GM23338 (cell line): Measurements from ENCODE around the gene KIAA1614. TPM values are rescaled to one million over a fixed set of nuclear protein-coding genes. Genes with fewer than 3 reads are reported as not detected.
A peak's percentile ranks its signal among the peaks of the same experiment; 100 is the strongest.

Experiments
- ATAC-seq: fragments of 200-7000 bp; cut with Tn5 transposase; 3 replicates; pipeline ENCODE4 v1.9.1; 2020
- DNase-seq: peaks from one replicate; pipeline ENCODE4 v3.0.0-alpha.2; 2015; ENCODE audit warnings: low spot score
- H2AFZ ChIP-seq: fragments of 200-600 bp; sonication (generic); 2 replicates; pipeline ENCODE4 v1.8.0; 2016; ENCODE audit warnings: antibody characterized with exemption, mild to moderate bottlenecking, moderate library complexity
- H3F3A ChIP-seq: fragments of 200-600 bp; sonication (generic); replicated peaks from 2 replicates; pipeline ENCODE4 v1.8.0; 2017; ENCODE audit warnings: antibody characterized with exemption, mixed run types, low read depth
- H3K27ac ChIP-seq: fragments of 200-600 bp; sonication (generic); 2 replicates; pipeline ENCODE4 v1.6.1; 2016; ENCODE audit warnings: low read depth
- H3K27me3 ChIP-seq: fragments of 200-600 bp; sonication (generic); 2 replicates; pipeline ENCODE4 v1.8.0; 2016; ENCODE audit warnings: mild to moderate bottlenecking, mixed run types, moderate library complexity; ENCODE audit not compliant: insufficient read depth
- H3K36me3 ChIP-seq: fragments of 200-600 bp; sonication (generic); 2 replicates; pipeline ENCODE4 v1.8.0; 2016; ENCODE audit warnings: mild to moderate bottlenecking; ENCODE audit not compliant: insufficient read depth
- H3K4me1 ChIP-seq: fragments of 200-600 bp; sonication (generic); 2 replicates; pipeline ENCODE4 v1.8.0; 2016; ENCODE audit warnings: mild to moderate bottlenecking, moderate library complexity; ENCODE audit not compliant: insufficient read depth
- H3K4me2 ChIP-seq: fragments of 200-600 bp; sonication (generic); 2 replicates; pipeline ENCODE4 v1.7.1; 2017; ENCODE audit warnings: mixed run types
- H3K4me3 ChIP-seq: fragments of 200-600 bp; sonication (generic); 2 replicates; pipeline ENCODE4 v1.6.1; 2016; ENCODE audit warnings: mixed run types
- H3K79me2 ChIP-seq: fragments of 200-600 bp; sonication (generic); replicated peaks from 2 replicates; pipeline ENCODE4 v1.8.0; 2017; ENCODE audit warnings: mild to moderate bottlenecking; ENCODE audit not compliant: insufficient read depth
- H3K9me2 ChIP-seq: fragments of 200-600 bp; sonication (generic); 2 replicates; pipeline ENCODE4 v1.8.0; 2017; ENCODE audit not compliant: insufficient read depth
- H4K20me1 ChIP-seq: fragments of 200-600 bp; sonication (generic); replicated peaks from 2 replicates; pipeline ENCODE4 v1.8.0; 2017; ENCODE audit warnings: mild to moderate bottlenecking; ENCODE audit not compliant: insufficient read depth
- H3K27ac Mint-ChIP-seq: 2 replicates; pipeline ENCODE4 v1.8.0; 2020; ENCODE audit warnings: inconsistent platforms, mild to moderate bottlenecking, moderate library complexity, mixed read lengths
- H3K27me3 Mint-ChIP-seq: 3 replicates; pipeline ENCODE4 v1.8.0; 2022; ENCODE audit warnings: low read depth, mild to moderate bottlenecking, moderate library complexity, mixed read lengths, inconsistent platforms; ENCODE audit not compliant: insufficient read depth, poor library complexity
- H3K36me3 Mint-ChIP-seq: 3 replicates; pipeline ENCODE4 v1.8.0; 2021; ENCODE audit warnings: low read depth, mild to moderate bottlenecking, inconsistent platforms, moderate library complexity, mixed read lengths
- H3K4me1 Mint-ChIP-seq: 3 replicates; pipeline ENCODE4 v1.8.0; 2020; ENCODE audit warnings: mild to moderate bottlenecking, inconsistent platforms, mixed read lengths
- H3K4me3 Mint-ChIP-seq: 3 replicates; pipeline ENCODE4 v1.8.0; 2021; ENCODE audit warnings: moderate library complexity, mild to moderate bottlenecking, inconsistent platforms, mixed read lengths
- H3K9me3 Mint-ChIP-seq: 3 replicates; pipeline ENCODE4 v1.8.0; 2020; ENCODE audit warnings: moderate library complexity, mild to moderate bottlenecking, inconsistent platforms, mixed read lengths
- CTCF ChIP-seq, 2 experiments: fragments of 200-600 bp in 1 of 2; sonication (generic) in 1 of 2; conservative IDR thresholded peaks; 2 replicates each; pipeline versions ENCODE4 v1.5.1 to v1.6.1; 2016 to 2017; ENCODE audit warnings: antibody characterized with exemption in 2 of 2, low read depth in 2 of 2, mild to moderate bottlenecking in 2 of 2, moderate library complexity in 1 of 2
- EZH2 ChIP-seq: fragments of 200-600 bp; sonication (generic); IDR thresholded peaks from one replicate; pipeline ENCODE4 v1.8.0; 2017; ENCODE audit warnings: antibody characterized with exemption, mild to moderate bottlenecking, low read depth; ENCODE audit not compliant: unreplicated experiment
- EZH2phosphoT487 ChIP-seq: fragments of 200-600 bp; sonication (generic); IDR thresholded peaks from one replicate; pipeline ENCODE4 v1.8.1; 2018; ENCODE audit warnings: antibody characterized with exemption; ENCODE audit not compliant: unreplicated experiment
- JUNB ChIP-seq: IDR thresholded peaks from one replicate; pipeline ENCODE4 v1.6.1; 2016; ENCODE audit warnings: antibody characterized with exemption; ENCODE audit not compliant: unreplicated experiment
- NANOG ChIP-seq: IDR thresholded peaks from 2 replicates; pipeline ENCODE4 v1.6.1; 2016; ENCODE audit warnings: antibody characterized with exemption, borderline replicate concordance
- POLR2AphosphoS5 ChIP-seq: IDR thresholded peaks from 2 replicates; pipeline ENCODE4 v1.6.1; 2016; ENCODE audit warnings: antibody characterized with exemption, low read depth
- STAT1 ChIP-seq: IDR thresholded peaks from one replicate; pipeline ENCODE4 v1.6.1; 2016; ENCODE audit warnings: antibody characterized with exemption; ENCODE audit not compliant: unreplicated experiment
- ZNF114 ChIP-seq: fragments of 250-450 bp; sonication (Bioruptor Pico); IDR thresholded peaks from 2 replicates; pipeline ENCODE4 v1.5.0; 2020; ENCODE audit warnings: mild to moderate bottlenecking, moderate library complexity
- ZNF331 ChIP-seq: fragments of 250-450 bp; sonication (Bioruptor Pico); IDR thresholded peaks from 2 replicates; pipeline ENCODE4 v1.5.0; 2020; ENCODE audit warnings: low read depth, mild to moderate bottlenecking, moderate library complexity
- polyA plus RNA-seq: library from polyadenylated mRNA; unstranded; fragments of >200 nt; fragmentation: Nextera tagmentation; extraction: Ambion mirVana; gene quantifications from 2 replicates; pipeline ENCODE4 v1.2.1, GENCODE V29; 2016
- total RNA-seq: library from RNA; depleted of rRNA; stranded (reverse); fragments of >200 nt; shearing (Covaris generic); gene quantifications from 2 replicates; pipeline ENCODE4 v1.2.3, GENCODE V29; 2014
- TF ChIP-seq, protein P1 (sequence below): IDR thresholded peaks from one replicate; pipeline ENCODE4 v1.6.1; 2018; ENCODE audit warnings: antibody characterized with exemption; ENCODE audit not compliant: unreplicated experiment

Gene KIAA1614
- total and polyA plus RNA-seq, 2 experiments from 2014 or later, result 1.1 to 1.8 TPM

DNA sequence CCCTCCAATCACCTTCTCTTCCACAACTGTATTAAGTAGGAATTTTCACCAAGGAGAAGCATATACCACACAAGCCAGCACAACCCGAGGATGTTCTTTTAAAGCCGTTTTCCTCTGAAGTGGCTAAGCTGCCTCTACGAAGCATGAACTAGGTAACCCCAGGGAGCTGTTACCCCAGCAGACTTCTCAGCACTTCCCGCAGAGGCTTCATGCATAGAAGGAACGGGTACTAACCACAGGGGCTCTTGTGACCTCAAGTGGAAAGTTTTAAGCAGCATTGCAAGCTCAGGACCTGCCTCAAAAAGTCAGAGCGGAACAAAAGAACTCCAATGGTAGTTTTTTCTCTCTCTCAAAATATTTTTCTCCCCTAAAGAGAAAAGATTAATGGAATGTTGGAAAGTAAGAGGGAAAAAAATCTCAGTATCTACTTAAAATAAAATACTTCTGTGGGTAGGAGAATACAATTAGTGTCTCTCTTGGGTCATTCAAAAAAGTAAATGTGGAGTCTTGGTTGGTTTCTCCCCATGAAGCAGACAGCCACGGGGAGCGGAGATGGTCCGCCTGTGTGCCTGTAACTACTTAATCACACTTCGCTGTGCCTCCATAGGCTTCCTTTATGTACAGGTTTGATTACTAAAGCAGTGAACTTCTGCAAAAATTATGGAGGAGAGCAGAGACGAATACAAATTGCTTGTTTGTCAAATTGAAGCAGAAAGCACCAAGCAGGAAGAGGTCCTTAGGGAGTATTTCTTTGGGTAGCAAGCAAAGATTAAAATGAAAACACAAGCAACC, 69.1 kb downstream of the KIAA1614 start:
- H3K27me3 Mint-ChIP-seq, result peaks cover 2% of the 10 kb centered on the region
- DNase-seq (peak; percentile 49), ATAC-seq (peak; percentile 93)
- Histone ChIP-seq H3K9me2 (no peaks in the 10 kb centered on the region), H3K4me3 (no peak overlapping the region), H3K27me3 (no peaks in the 10 kb centered on the region), H3F3A (no peaks in the 10 kb centered on the region; the same call in 1 of the 2 replicates), H3K36me3 (peaks cover 20% of the 10 kb centered on the region; the same call in 1 of the 2 replicates), H4K20me1 (peaks cover 25% of the 10 kb centered on the region), H3K4me2 (no peak overlapping the region), H3K4me1 (peaks cover 9% of the 10 kb centered on the region), H3K79me2 (peaks cover 21% of the 10 kb centered on the region), H2AFZ (no peak overlapping the region), H3K27ac (peak overlapping the region; percentile 48; the same call in 1 of the 2 replicates)
- TF ChIP-seq NANOG, result no peak
- TF ChIP-seq CTCF (conservative IDR thresholded peaks at IDR 0.05; ENCODE audit: low read depth in 2 of 2), result no peak
- TF ChIP-seq STAT1, result no peak
- no peak for TF ChIP-seq EZH2phosphoT487
- H3K4me3 Mint-ChIP-seq, result no peak overlapping the region
- peaks cover 12% of the 10 kb centered on the region for H3K4me1 Mint-ChIP-seq
- peaks cover 49% of the 10 kb centered on the region for H3K36me3 Mint-ChIP-seq
- no peaks in the 10 kb centered on the region for H3K9me3 Mint-ChIP-seq
- peak overlapping the region; percentile 80 for H3K27ac Mint-ChIP-seq

GRCh38 chr1:180982422-180982821, 69.7 kb downstream of the KIAA1614 start:
- Histone ChIP-seq H3F3A (no peaks in the 10 kb centered on the region; the same call in 1 of the 2 replicates), H2AFZ (no peak overlapping the region), H3K79me2 (peaks cover 17% of the 10 kb centered on the region), H3K4me3 (no peak overlapping the region), H3K4me2 (no peak overlapping the region), H3K9me2 (no peaks in the 10 kb centered on the region), H4K20me1 (peaks cover 23% of the 10 kb centered on the region), H3K27me3 (no peaks in the 10 kb centered on the region), H3K36me3 (peaks cover 25% of the 10 kb centered on the region), H3K27ac (no peak overlapping the region), H3K4me1 (peaks cover 9% of the 10 kb centered on the region)
- no peaks in the 10 kb centered on the region for H3K9me3 Mint-ChIP-seq
- peaks cover 54% of the 10 kb centered on the region for H3K36me3 Mint-ChIP-seq
- H3K27ac Mint-ChIP-seq, result no peak overlapping the region
- peaks cover 2% of the 10 kb centered on the region for H3K27me3 Mint-ChIP-seq
- H3K4me1 Mint-ChIP-seq, result peaks cover 12% of the 10 kb centered on the region
- no peak for DNase-seq
- no peak for ATAC-seq
- H3K4me3 Mint-ChIP-seq, result no peak overlapping the region
- TF ChIP-seq NANOG (no peak), POLR2AphosphoS5 (no peak), EZH2 (no peak), JUNB (no peak), ZNF114 (CRISPR knock-in tag) (no peak), ZNF331 (CRISPR knock-in tag) (no peak), EZH2phosphoT487 (no peak)
- TF ChIP-seq, protein P1, sequence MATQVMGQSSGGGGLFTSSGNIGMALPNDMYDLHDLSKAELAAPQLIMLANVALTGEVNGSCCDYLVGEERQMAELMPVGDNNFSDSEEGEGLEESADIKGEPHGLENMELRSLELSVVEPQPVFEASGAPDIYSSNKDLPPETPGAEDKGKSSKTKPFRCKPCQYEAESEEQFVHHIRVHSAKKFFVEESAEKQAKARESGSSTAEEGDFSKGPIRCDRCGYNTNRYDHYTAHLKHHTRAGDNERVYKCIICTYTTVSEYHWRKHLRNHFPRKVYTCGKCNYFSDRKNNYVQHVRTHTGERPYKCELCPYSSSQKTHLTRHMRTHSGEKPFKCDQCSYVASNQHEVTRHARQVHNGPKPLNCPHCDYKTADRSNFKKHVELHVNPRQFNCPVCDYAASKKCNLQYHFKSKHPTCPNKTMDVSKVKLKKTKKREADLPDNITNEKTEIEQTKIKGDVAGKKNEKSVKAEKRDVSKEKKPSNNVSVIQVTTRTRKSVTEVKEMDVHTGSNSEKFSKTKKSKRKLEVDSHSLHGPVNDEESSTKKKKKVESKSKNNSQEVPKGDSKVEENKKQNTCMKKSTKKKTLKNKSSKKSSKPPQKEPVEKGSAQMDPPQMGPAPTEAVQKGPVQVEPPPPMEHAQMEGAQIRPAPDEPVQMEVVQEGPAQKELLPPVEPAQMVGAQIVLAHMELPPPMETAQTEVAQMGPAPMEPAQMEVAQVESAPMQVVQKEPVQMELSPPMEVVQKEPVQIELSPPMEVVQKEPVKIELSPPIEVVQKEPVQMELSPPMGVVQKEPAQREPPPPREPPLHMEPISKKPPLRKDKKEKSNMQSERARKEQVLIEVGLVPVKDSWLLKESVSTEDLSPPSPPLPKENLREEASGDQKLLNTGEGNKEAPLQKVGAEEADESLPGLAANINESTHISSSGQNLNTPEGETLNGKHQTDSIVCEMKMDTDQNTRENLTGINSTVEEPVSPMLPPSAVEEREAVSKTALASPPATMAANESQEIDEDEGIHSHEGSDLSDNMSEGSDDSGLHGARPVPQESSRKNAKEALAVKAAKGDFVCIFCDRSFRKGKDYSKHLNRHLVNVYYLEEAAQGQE, result no peak
